Activated T-helper 1 cell treated with anti-CD3 and anti-CD28 coated beads, Interleukin-2, amount 50 U/mL, for 16 hours (primary cell): ENCODE results near the gene VSTM1.
A peak's percentile ranks its signal among the peaks of the same experiment; 100 is the strongest.
"Not testable (repeated sequence)": the region's sequence is repeated elsewhere in the genome, so short reads cannot be mapped to it uniquely, and the experiment has no call there.

ENCODE experiments used
- DNase-seq, 2 donors: peaks; one replicate each; pipeline ENCODE4 v3.0.0-alpha.2; 2020; ENCODE audit warnings: low read depth in 1 of 2, low spot score in 1 of 2

VSTM1 gene

GRCh38 chr19:54074851-54075250 lies 11.2 kb upstream of the VSTM1 start:
- no peak for DNase-seq

GRCh38 chr19:54073829-54074228 lies 10.1 kb upstream of the VSTM1 start:
- no peak for DNase-seq

- no peak for DNase-seq
Measured at GRCh38 chr19:54069470-54069869, 5.8 kb upstream of the VSTM1 start.

- no peak for DNase-seq
Measured at GRCh38 chr19:54062643-54063042, 1.1 kb downstream of the VSTM1 start.

GRCh38 chr19:54047616-54048015 lies 16.1 kb downstream of the VSTM1 start:
- no peak for DNase-seq

GRCh38 chr19:54045771-54046170 lies 17.9 kb downstream of the VSTM1 start:
- DNase-seq, result no peak

GRCh38 chr19:54042989-54043388 lies 20.7 kb downstream of the VSTM1 start:
- no peak for DNase-seq

GRCh38 chr19:54041969-54042606 lies 21.6 kb downstream of the VSTM1 start:
- DNase-seq, result no peak

GRCh38 chr19:54040003-54040402 lies 23.7 kb downstream of the VSTM1 start:
- no peak for DNase-seq

GRCh38 chr19:54036542-54036941 lies 27.2 kb downstream of the VSTM1 start:
- DNase-seq, result not testable (repeated sequence)

GRCh38 chr19:54035215-54036178 lies 28.2 kb downstream of the VSTM1 start:
- no peak for DNase-seq

- DNase-seq, result no peak
Measured at GRCh38 chr19:54030895-54031586, 32.7 kb downstream of the VSTM1 start.

GRCh38 chr19:54029930-54030490 lies 33.7 kb downstream of the VSTM1 start:
- peak; percentile 9 for DNase-seq

- DNase-seq, result no peak
Measured at GRCh38 chr19:54029301-54029700, 34.4 kb downstream of the VSTM1 start.

GRCh38 chr19:54026656-54027055 lies 37.0 kb downstream of the VSTM1 start:
- DNase-seq, result no peak

- DNase-seq, result no peak
Measured at GRCh38 chr19:54024660-54025059, 39.0 kb downstream of the VSTM1 start.

GRCh38 chr19:54023191-54023590 lies 40.5 kb downstream of the VSTM1 start:
- no peak for DNase-seq

GRCh38 chr19:54021932-54022331 lies 41.8 kb downstream of the VSTM1 start:
- DNase-seq, result no peak

GRCh38 chr19:54021363-54021762 lies 42.3 kb downstream of the VSTM1 start:
- DNase-seq, result no peak

- DNase-seq, result no peak
Measured at GRCh38 chr19:54017261-54017660, 46.4 kb downstream of the VSTM1 start.

GRCh38 chr19:54014920-54015560 lies 48.7 kb downstream of the VSTM1 start:
- DNase-seq, result no peak
